T-helper 2 cell treated with Interferon-gamma antibody and Interleukin-4, amounts not matched to agents 5 μg/mL and 100 μg/mL, for 36 hours (primary cell): ENCODE data around the gene HDAC2.
"Not testable (repeated sequence)": the region's sequence is repeated elsewhere in the genome, so short reads cannot be mapped to it uniquely, and the experiment has no call there.

Experiments
- DNase-seq: peaks from one replicate; pipeline ENCODE4 v3.0.0; 2021; ENCODE audit warnings: low spot score
- H3K27ac Mint-ChIP-seq: one replicate; pipeline ENCODE4 v1.8.0; 2021; ENCODE audit warnings: mild to moderate bottlenecking, mixed read lengths
- H3K27me3 Mint-ChIP-seq: one replicate; pipeline ENCODE4 v1.8.0; 2021; ENCODE audit warnings: low read depth, mixed read lengths
- H3K36me3 Mint-ChIP-seq: one replicate; pipeline ENCODE4 v1.8.0; 2021; ENCODE audit warnings: low read depth, mixed read lengths
- H3K4me1 Mint-ChIP-seq: one replicate; pipeline ENCODE4 v1.8.0; 2021; ENCODE audit warnings: low read depth, mixed read lengths
- H3K4me3 Mint-ChIP-seq: one replicate; pipeline ENCODE4 v1.8.0; 2022; ENCODE audit warnings: mild to moderate bottlenecking, moderate library complexity, mixed read lengths
- H3K9me3 Mint-ChIP-seq: one replicate; pipeline ENCODE4 v1.8.0; 2021; ENCODE audit warnings: mixed read lengths

Gene HDAC2

GRCh38 chr6:113954653-113955052, 16.3 kb downstream of the HDAC2 start:
- H3K36me3 Mint-ChIP-seq = peaks cover 38% of the 10 kb centered on the region

GRCh38 chr6:113953346-113953745, 17.6 kb downstream of the HDAC2 start:
- H3K4me1 Mint-ChIP-seq = no peaks in the 10 kb centered on the region
- H3K9me3 Mint-ChIP-seq = no peaks in the 10 kb centered on the region
- no peak for DNase-seq
- no peak overlapping the region for H3K27ac Mint-ChIP-seq
- no peak overlapping the region for H3K4me3 Mint-ChIP-seq
- peaks cover 39% of the 10 kb centered on the region for H3K36me3 Mint-ChIP-seq
- H3K27me3 Mint-ChIP-seq = no peaks in the 10 kb centered on the region

More at GRCh38 chr6:113954653-113955052, 16.3 kb downstream of the HDAC2 start:
- Mint-ChIP-seq H3K27ac (no peak overlapping the region), H3K27me3 (no peaks in the 10 kb centered on the region), H3K9me3 (no peaks in the 10 kb centered on the region), H3K4me3 (no peak overlapping the region), H3K4me1 (peaks cover 1% of the 10 kb centered on the region)
- no peak for DNase-seq

GRCh38 chr6:113949499-113949898, 21.4 kb downstream of the HDAC2 start:
- no peak overlapping the region for H3K27ac Mint-ChIP-seq
- DNase-seq = no peak
- peaks cover 32% of the 10 kb centered on the region for H3K36me3 Mint-ChIP-seq
- no peaks in the 10 kb centered on the region for H3K9me3 Mint-ChIP-seq
- H3K4me1 Mint-ChIP-seq = no peaks in the 10 kb centered on the region
- H3K4me3 Mint-ChIP-seq = no peak overlapping the region
- H3K27me3 Mint-ChIP-seq = no peaks in the 10 kb centered on the region

GRCh38 chr6:113944701-113945100, 26.2 kb downstream of the HDAC2 start:
- no peak overlapping the region for H3K4me3 Mint-ChIP-seq
- peaks cover 2% of the 10 kb centered on the region for H3K4me1 Mint-ChIP-seq
- H3K27ac Mint-ChIP-seq = no peak overlapping the region
- peaks cover 45% of the 10 kb centered on the region for H3K36me3 Mint-ChIP-seq
- no peaks in the 10 kb centered on the region for H3K27me3 Mint-ChIP-seq
- DNase-seq = no peak
- no peaks in the 10 kb centered on the region for H3K9me3 Mint-ChIP-seq

- Mint-ChIP-seq H3K4me3 (no peak overlapping the region), H3K4me1 (peaks cover 2% of the 10 kb centered on the region), H3K36me3 (peaks cover 36% of the 10 kb centered on the region), H3K27me3 (no peaks in the 10 kb centered on the region), H3K9me3 (no peaks in the 10 kb centered on the region), H3K27ac (no peak overlapping the region)
- no peak for DNase-seq
Measured at GRCh38 chr6:113939825-113940224, 31.1 kb downstream of the HDAC2 start.

GRCh38 chr6:113936093-113936934, 34.6 kb downstream of the HDAC2 start:
- Mint-ChIP-seq H3K4me3 (no peak overlapping the region), H3K27ac (no peak overlapping the region)
- no peak for DNase-seq

GRCh38 chr6:113934101-113934500, 36.8 kb downstream of the HDAC2 start:
- Mint-ChIP-seq H3K9me3 (peaks cover 14% of the 10 kb centered on the region), H3K4me1 (no peaks in the 10 kb centered on the region), H3K27me3 (peaks cover 4% of the 10 kb centered on the region), H3K36me3 (peaks cover 7% of the 10 kb centered on the region), H3K27ac (no peak overlapping the region), H3K4me3 (no peak overlapping the region)
- no peak for DNase-seq

More at GRCh38 chr6:113936093-113936934, 34.6 kb downstream of the HDAC2 start:
- H3K36me3 Mint-ChIP-seq = peaks cover 17% of the 10 kb centered on the region
- H3K4me1 Mint-ChIP-seq = no peaks in the 10 kb centered on the region
- H3K9me3 Mint-ChIP-seq = no peaks in the 10 kb centered on the region
- H3K27me3 Mint-ChIP-seq = no peaks in the 10 kb centered on the region

- Mint-ChIP-seq H3K27me3 (peaks cover 10% of the 10 kb centered on the region), H3K9me3 (peaks cover 18% of the 10 kb centered on the region)
- DNase-seq, H3K27ac Mint-ChIP-seq, H3K36me3 Mint-ChIP-seq, H3K4me3 Mint-ChIP-seq, H3K4me1 Mint-ChIP-seq: not testable (repeated sequence)
Measured at GRCh38 chr6:113931907-113932306, 39.0 kb downstream of the HDAC2 start.

- Mint-ChIP-seq H3K36me3 (peaks cover 2% of the 10 kb centered on the region), H3K27me3 (peaks cover 15% of the 10 kb centered on the region), H3K9me3 (peaks cover 18% of the 10 kb centered on the region), H3K27ac (no peak overlapping the region), H3K4me1 (no peaks in the 10 kb centered on the region), H3K4me3 (no peak overlapping the region)
- no peak for DNase-seq
Measured at GRCh38 chr6:113930183-113930582, 40.8 kb downstream of the HDAC2 start.

GRCh38 chr6:113927001-113927400, 43.9 kb downstream of the HDAC2 start:
- Mint-ChIP-seq H3K36me3 (no peaks in the 10 kb centered on the region), H3K4me3 (no peak overlapping the region), H3K9me3 (peaks cover 18% of the 10 kb centered on the region), H3K27ac (no peak overlapping the region), H3K27me3 (peaks cover 17% of the 10 kb centered on the region), H3K4me1 (no peaks in the 10 kb centered on the region)
- DNase-seq = no peak

- peaks cover 17% of the 10 kb centered on the region for H3K27me3 Mint-ChIP-seq
- no peak overlapping the region for H3K27ac Mint-ChIP-seq
- no peak overlapping the region for H3K4me3 Mint-ChIP-seq
- no peaks in the 10 kb centered on the region for H3K36me3 Mint-ChIP-seq
- H3K9me3 Mint-ChIP-seq = peaks cover 13% of the 10 kb centered on the region
- peaks cover 9% of the 10 kb centered on the region for H3K4me1 Mint-ChIP-seq
- DNase-seq = no peak
Measured at GRCh38 chr6:113925378-113925777, 45.6 kb downstream of the HDAC2 start.

GRCh38 chr6:113924312-113924723, 46.6 kb downstream of the HDAC2 start:
- H3K4me1 Mint-ChIP-seq = peaks cover 11% of the 10 kb centered on the region
- H3K4me3 Mint-ChIP-seq = no peak overlapping the region

GRCh38 chr6:113923526-113923925, 47.4 kb downstream of the HDAC2 start:
- no peaks in the 10 kb centered on the region for H3K36me3 Mint-ChIP-seq
- H3K9me3 Mint-ChIP-seq = no peaks in the 10 kb centered on the region
- peaks cover 11% of the 10 kb centered on the region for H3K4me1 Mint-ChIP-seq
- DNase-seq = no peak
- peaks cover 12% of the 10 kb centered on the region for H3K27me3 Mint-ChIP-seq
- no peak overlapping the region for H3K4me3 Mint-ChIP-seq
- H3K27ac Mint-ChIP-seq = no peak overlapping the region

More at GRCh38 chr6:113924312-113924723, 46.6 kb downstream of the HDAC2 start:
- Mint-ChIP-seq H3K36me3 (no peaks in the 10 kb centered on the region), H3K27me3 (peaks cover 15% of the 10 kb centered on the region), H3K27ac (no peak overlapping the region), H3K9me3 (peaks cover 4% of the 10 kb centered on the region)
- no peak for DNase-seq

- no peak overlapping the region for H3K4me3 Mint-ChIP-seq
- H3K27ac Mint-ChIP-seq = no peak overlapping the region
- H3K9me3 Mint-ChIP-seq = no peaks in the 10 kb centered on the region
- no peak for DNase-seq
- H3K36me3 Mint-ChIP-seq = no peaks in the 10 kb centered on the region
- H3K4me1 Mint-ChIP-seq = peaks cover 11% of the 10 kb centered on the region
- peaks cover 10% of the 10 kb centered on the region for H3K27me3 Mint-ChIP-seq
Measured at GRCh38 chr6:113921299-113921904, 49.5 kb downstream of the HDAC2 start.
